NCI-H2196 (cell line): ENCODE measurements around the gene RUVBL1.
"Not testable (repeated sequence)": the region's sequence is repeated elsewhere in the genome, so short reads cannot be mapped to it uniquely, and the experiment has no call there.

ENCODE experiments used
- DNase-seq: peaks from one replicate; lab custom pipeline; 2025; ENCODE audit not compliant: unreplicated experiment; lab: John Stamatoyannopoulos, UW

The RUVBL1 gene

DNA sequence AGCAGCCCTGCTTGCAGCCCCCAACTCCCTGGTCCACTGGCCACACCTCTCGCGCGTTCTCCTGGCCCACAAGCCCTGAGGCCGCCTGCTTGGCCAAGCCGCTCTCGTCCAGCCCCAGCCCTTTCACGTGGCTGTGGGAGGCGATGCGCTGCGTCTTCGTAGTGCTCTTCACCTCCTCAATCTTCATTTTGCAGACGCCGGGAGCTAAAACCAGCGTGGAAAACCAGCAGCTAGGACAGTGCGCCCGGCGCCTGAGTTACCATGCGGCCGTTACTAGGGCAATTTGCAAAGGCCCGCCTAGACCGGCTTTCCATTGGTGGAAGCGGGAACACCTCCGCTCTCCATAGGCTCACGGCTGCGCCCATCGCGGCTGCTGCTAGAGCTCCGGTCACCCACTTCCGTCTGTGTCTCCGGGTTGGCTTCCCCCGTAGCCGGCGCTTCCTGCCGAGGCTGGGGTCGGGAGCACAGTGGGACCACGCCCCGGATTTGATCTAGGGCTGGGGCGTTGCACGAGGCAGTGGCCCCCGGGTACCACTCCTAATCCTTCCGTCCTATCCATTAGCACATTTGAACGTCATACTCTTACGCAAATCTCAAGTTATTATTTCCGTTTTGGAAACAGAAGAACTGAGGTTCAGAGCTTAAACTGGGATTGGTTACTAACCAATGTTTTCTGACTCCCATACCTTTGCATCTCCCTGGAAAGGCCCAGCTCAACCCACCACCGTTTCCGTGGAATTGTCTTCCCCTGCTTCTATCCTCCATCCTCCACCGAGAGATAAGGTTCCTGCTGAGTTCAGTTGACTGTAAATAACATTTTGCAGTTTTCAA lies at the start of gene RUVBL1:
Gene RUVBL1, minus strand, starts transcription at position 275 of the 831 bp plus-strand sequence. Its CDS starts 88 bp downstream, at position 187.
- DNase-seq: peak; percentile 99

DNA sequence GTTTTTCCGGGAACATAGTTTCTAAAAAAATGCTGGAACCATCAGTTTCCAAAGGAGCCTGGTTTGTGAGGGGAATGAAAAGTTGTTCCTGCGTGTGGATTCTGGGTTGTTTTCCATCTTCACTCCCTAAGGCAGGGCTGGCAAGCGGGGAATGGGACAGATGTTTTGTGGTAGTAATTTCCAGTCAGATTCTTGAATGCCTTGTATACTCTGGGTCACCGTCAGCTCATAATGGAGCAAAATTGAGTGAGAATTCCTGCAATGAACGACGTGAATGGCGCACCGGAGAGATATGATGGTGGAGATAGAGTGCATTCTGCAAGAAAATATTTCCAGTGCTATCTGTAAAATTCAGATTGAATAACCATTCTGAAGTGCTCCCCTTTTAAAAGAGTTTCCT lies 49.6 kb upstream of the RUVBL1 start:
- no peak for DNase-seq

DNA sequence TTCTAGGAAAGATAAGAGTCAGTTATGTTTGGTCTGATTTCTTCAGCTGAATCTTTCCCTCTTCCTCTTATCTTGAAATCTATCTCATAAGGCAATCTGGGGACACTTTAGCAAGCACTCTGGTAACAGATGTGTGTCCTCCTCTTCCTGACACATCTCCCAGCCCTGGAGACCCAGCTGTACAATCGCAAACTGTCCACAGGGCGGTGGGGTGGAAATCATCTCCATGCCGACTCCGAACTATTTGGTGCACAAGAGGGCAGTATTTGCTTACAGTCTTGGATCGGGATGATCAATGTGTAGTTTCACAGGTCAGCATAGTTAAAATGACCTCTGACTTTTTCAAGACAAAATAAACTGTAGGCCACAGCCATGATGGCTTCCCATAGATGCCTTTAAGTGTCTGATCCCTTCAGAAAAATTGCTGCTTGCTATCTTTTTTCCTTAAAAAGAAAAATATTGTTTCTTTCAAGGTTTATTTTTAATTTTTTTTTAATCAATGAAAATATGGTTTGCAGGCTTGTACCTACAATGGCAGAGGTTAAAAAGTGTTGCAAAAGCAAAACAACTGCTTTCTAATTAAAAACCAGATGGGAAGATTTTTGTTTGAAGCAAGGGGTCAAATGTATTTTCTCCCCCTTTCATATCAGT lies 47.4 kb upstream of the RUVBL1 start:
- peak; percentile 77 for DNase-seq

DNA sequence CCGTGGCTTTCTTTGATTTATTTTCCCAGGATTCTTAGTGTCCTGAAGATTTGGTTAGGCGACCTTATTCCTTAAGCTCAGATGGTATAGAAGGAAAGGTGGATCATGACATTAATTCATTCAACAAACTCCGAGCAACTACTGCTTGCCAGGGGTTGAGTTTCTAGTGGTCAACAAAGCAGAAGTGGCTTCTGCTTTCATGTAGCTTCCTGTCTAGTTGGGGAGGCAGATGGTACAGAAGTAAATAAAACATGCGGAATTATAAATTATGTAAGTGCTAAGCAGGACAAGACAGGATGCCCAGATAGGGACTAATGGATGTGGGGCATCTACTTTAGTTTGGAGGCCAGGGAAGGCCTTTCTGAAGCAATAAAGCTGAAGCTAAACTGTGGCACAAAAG lies 45.2 kb upstream of the RUVBL1 start:
- no peak for DNase-seq

DNA sequence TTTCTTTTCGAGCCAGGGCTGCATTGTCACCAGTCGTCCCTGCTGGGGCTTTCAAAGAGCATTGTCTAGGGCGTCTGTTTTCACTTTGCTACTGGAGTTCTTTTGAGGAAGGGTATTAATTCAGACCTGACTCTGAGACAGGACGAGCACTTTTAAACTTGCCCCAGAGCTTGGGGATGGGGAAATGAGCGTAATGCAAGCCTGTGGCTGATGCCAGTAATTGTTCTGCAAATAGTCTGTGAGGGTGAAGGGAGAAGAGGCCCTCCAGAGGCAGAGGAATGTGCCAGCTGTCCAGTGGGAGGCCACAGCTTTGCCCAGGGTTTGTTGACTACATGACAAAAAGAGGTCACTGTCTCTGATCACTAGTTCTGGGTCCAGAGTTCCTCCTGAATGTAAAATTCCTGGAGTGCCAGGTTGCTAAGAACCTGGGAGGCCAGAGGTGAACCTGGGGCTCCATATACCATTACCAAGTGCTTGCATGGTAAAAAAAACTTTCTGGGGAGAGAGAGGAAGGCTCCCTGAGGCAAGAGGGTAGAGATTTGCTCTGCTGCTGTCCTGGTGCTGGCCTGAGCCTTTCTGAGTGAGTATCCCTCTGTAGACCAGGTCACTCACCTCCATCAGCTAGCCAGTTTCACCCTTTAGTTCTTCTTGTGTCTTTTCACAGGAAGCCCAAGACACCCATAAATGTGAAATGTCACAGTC lies 44.5 kb upstream of the RUVBL1 start:
- no peak for DNase-seq

DNA sequence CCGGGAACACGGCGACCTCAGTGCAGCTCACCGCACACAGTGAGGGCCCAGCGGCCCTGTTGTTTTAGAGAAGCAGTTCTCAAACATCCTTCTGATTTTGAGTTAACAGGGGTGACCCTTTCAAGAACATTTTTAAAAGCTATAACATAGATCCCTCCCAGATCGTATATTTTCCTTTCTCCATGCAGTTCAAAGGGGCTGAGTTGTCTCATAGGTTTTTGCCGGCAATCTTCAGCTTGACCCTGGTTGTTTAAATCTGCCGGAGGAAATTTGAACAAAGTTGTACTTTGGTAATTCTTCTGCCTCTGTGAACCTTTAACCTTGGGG lies 44.0 kb upstream of the RUVBL1 start:
- DNase-seq: no peak

DNA sequence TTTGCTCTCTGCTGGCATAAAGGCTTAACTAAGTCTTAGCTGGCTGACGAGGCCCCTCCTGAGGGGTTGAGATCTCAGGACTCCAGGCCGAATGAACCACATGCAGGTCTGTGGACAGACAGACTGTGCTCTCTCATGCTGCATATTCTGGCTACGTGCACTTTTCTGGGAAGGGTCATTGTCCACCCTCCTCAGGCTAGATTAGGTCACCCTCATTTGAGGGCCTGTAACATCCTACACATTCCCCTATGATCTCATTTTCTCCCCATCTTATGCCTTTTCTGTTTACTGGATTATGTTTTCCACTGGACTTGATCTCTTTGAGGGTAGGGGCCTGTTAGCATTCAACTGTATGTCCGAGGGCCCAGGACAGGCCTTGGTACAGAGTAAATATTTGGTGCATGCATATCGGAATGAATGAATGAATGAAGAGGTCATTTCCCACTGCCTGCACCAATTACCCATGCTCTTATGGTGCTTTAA lies 43.4 kb upstream of the RUVBL1 start:
- no peak for DNase-seq

DNA sequence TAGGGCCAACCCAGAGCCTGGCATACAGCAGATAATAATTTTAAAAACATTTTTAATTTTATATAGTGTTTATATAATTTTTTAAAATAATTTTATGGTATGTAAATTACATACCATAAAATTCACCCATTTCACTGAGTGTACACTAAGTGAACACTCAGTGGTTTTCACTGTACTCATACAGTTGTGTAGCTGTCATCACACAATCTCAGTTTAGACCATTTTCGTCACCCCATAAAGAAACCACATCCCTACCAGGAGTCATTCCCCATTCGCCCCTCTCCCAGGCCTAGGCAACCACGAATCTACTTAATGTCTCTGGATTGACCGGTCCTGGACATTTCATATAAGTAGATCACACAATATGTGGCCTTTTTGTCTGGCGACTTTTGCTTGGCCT lies 39.8 kb upstream of the RUVBL1 start:
- no peak for DNase-seq

DNA sequence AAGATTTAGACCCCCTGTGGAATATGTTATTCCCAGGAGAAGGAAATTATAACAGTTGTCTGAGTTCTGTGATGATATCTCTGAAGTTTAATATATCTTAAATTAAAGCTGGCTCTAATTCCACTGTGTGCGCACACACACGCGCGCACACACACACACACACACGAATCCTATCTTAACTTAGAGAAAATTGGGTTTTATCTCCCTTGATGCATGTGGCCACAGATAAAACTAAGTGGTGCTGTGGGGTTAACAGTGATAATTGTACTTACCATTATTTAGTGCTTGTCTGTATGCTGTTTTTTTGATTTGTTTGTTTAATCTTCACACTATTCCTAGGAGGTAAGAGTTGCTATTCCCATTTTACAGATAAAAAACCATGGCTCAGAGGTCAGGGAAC lies 37.0 kb upstream of the RUVBL1 start:
- DNase-seq: no peak

DNA sequence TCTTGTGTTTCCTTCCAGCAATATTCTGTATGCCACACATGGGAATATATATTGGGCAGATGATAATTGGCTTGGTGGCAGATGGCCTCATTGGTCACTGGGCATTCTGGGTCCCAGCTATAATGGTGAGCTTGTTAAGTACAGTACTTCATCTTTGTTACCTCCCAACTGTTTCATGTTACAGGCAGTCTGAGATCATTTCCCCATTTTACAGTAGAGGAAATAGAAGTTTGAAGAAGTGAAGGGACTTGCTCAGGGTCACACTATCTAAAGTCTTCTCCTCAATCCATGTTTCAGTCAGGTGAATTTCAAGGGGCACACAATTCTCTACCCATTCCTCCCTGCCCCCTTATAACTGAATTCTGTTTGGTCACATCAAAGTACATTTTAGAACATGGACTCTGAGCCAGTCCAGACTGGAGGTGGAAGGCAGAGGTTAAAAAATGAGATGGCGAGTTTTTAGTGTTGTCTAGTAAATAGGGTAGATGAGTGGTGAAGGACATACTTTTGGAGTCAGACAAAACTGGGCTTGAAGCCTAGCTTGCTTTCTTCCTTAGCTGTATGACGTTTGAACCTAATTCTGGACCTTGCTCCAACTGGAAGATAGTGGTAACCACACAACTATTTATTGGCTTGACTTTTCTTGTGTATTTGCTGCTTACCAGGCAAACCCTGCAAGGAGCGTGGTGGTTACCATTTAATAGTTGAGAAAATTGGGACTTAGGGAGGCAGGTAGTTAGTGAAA lies 32.2 kb upstream of the RUVBL1 start:
- DNase-seq: no peak

DNA sequence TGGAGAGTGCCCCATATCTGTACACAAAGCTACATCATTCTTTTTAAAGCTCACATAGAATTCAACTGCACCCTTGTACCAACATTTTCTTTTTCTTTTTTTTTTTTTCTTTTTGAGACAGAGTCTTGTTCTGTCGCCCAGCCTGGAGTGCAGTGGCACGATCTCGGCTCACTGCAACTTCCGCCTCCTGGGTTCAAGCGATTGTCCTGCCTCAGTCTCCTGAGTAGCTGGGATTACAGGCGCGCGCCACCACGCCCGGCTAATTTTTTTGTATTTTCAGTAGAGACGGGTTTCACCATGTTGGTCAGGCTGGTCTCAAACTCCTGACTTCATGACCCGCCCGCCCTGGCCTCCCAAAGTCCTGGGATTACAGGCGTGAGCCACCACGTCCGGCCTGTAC lies 30.7 kb upstream of the RUVBL1 start:
- not testable (repeated sequence) for DNase-seq

DNA sequence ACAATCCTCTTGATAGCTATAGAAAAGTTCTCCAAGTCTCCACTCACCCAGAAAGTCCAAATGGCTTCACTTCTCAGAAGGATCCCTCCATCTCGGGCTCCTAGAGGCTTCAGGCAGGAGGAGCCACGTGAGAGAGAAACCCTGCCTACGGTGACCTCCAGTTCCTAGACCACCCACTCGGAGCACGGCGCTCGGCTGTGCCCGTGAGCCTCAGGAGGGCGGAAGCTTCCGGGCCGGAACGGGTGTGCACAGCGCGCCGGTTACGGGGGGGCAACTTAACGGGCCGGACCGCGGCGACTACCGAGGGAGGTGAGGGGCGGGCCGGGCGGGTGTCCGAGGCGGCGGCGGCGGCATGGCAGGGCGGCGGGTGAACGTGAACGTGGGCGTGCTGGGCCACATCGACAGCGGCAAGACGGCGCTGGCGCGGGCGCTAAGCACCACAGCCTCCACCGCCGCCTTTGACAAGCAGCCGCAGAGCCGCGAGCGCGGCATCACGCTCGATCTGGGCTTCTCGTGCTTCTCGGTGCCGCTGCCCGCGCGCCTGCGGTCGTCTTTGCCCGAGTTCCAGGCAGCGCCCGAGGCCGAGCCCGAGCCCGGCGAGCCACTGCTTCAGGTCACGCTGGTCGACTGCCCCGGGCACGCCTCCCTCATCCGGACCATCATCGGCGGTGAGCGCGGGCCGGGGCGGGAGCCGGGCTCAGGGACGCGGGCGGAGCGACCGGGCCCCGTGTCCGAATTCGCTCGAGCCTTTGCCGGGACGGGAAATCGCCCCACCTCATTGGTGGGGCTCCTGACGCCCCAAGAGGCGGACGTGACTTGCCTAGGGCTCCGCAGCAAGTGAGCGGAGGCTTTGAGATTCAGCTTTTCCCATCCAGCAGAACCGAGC lies 29.8 kb upstream of the RUVBL1 start, which contains the start of gene EEFSEC:
Gene EEFSEC, plus strand, starts transcription at position 326 of the 886 bp plus-strand sequence. Its CDS starts 27 bp downstream, at position 353.
- DNase-seq: peak; percentile 89

DNA sequence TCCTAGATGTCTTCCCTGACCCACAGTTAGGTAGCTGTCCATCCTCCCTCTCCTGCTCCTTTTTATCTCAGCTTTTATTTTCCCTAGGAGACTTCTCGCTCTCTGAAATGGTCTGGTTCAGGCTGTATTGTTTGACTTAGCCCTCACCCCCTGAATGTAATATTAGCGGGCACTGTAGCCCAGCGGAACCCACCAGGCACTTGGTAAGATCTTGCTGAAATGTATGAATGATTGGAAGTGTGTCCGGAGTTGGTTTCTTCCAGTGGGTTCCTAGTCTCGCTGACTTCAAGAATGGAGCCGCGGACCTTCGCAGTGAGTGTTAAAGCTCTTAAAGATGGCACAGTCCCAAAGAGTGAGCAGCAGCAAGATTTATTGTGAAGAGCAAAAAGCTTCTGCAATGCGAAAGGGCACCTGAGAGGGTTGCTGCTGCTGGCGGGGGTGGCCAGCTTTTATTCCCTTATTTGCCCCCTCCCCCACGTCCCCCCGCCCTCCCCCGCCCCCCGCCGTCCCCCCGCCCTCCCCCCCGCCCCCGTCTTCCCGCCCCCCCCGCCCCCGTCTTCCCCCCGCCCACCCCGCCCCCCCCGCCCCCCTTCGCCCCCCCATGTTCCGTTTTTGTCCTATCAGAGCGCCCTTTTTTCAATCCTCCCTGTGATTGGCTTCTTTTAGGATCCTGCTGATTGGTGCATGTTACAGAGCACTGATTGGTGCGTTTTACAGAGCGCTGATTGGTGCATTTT lies 29.0 kb upstream of the RUVBL1 start:
- peak; percentile 89 for DNase-seq

DNA sequence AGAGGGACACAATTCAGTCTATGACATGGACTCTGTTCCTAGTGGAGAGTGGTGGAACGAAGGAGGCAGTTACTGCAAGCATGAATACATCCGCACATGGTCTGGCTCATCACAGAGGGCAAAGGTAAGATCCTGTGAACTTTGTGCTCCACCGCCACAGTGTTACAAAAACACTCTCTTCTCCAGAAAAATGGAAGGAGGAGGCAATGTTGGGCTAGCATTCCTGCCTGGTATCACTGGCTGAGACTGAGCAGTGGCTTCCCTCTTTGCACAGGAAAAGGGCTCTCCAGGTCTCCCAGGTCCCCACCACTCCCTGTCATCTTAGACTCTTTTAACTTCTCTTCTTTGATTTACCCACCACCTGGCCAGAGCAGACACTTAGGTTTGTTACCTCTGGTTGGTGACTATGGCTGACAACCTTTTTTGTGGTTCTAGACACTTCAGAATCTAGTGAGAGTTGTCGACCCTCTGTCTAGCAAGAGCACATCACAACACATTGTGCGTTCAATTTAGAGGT lies 28.2 kb upstream of the RUVBL1 start:
- DNase-seq: no peak

DNA sequence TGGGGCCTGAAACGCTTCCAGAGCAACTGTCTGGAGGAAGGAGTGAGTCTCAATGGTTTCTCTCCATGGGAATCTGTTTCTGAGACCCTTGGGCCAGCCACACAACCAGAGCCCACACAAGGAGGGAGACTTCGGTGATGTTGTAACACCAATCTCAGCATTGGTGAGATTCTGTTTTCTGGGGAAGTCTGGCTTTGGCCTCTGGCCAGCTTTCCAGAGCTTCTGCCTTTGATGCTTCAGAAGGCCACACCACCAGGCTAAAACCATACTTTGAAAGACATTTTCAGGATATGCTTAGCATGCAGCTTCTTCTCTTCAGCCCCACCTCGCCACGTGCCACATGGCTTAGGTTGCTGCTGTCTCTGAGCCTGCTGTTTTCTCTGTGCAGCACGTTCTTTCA lies 26.0 kb upstream of the RUVBL1 start:
- no peak for DNase-seq

DNA sequence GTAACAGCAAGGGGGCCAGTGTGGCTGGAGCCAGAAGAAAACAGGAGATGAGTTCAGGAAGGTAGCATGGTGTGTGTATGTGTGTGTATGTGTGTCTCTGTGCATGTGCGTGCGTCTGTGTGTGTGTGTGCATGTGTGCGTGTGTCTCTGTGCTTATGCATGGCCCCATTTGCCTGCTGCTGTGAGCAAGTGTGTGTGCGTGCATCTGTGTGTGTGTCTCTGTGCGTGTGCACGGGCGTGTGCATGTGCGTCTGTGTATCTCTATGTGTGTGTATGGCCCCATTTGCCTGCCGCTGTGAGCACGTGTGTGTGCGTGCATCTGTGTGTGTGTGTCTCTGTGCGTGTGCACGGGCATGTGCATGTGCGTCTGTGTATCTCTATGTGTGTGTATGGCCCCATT lies 22.6 kb upstream of the RUVBL1 start:
- no peak for DNase-seq

DNA sequence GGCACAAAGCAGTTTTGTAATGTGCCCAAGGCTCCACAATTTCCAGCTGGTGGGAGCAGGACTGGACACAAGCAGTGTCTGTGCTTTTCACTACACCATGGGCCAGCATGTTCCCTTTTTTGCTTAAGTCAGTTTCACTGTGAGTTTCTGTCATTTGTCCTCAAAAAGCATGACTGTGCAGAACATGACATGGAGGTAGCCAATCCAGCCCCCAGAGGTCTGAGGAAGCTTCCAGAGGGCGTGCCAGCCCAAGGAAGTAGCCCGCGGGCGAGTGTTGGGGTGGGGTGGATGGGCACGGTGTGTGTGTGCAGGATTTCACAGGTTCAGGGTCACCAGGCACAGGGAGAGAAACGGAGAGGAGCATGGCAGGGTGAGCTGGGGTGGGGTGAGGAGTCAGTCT lies 21.7 kb upstream of the RUVBL1 start:
- DNase-seq: no peak

DNA sequence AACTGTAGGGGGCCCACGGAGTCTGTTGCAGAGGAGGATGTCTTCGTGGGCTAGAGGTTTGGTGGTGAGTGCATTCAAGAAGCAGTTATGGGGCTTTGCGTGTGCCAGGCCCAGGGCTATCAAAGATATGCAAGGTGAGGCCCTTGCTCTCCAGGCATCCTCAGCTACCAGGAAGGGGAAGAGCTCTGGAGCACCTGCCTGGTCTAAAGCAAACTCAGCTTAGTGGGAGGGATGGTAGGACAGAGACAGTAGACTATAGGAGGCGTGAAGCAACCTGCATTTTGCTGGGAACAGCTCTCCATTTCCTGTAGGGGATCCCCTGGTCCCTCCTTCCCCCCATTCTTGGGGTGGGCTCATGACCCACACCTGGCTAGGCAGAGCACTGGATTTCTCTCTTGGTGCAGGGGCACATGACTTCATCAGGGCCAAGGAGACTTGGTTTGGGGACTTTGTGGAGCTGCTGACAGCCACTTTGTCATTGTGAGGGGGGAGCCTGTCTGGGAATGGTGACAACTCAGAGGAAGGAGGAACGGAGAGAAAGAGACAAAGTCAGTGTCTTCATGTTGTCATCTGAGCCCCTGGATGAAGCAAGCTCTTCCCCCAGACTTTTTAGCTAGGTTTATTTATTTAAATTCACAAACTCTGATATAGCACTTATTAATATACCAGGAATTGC lies 21.0 kb upstream of the RUVBL1 start:
- DNase-seq: no peak

DNA sequence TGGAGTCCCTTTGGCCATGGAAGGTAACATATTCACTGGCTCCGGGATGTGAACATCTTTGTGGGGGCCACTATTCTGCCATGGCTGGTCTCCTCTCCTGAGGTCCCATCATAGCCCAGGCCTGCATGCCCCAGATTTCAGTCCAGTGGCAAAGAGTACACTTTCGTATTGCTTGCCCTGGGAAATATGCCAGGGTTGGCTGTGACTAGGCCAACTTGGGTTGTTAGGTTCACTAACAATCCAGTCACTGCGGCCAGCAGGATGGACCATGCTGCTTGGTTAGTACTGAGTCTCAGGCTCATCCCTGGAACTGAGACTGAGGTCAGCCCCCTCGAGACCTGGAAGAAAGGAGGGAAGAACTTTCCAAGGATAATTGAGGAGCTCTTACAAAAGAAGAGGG lies 19.9 kb upstream of the RUVBL1 start:
- no peak for DNase-seq
